DND-41 (cell line): ENCODE results near the gene F10.

ENCODE experiments used
- CTCF ChIP-seq: IDR thresholded peaks from 2 replicates; pipeline ENCODE4 v1.5.1; 2012; ENCODE audit warnings: borderline replicate concordance, low read length, moderate library complexity, mild to moderate bottlenecking; ENCODE audit not compliant: poor library complexity, severe bottlenecking; ENCODE audit errors: extremely low read depth
- EZH2 ChIP-seq: IDR thresholded peaks from 3 replicates; pipeline ENCODE4 v1.6.1; 2012; ENCODE audit warnings: borderline replicate concordance, low read depth, mild to moderate bottlenecking, moderate library complexity, low read length, inconsistent platforms; ENCODE audit not compliant: severe bottlenecking

- TF ChIP-seq EZH2 (no peak), CTCF (no peak)
Observed at GRCh38 chr13:113089693-113090414, 32.7 kb upstream of the F10 start.
